ENCODE data around the gene AURKA. TPM values are rescaled to one million over a fixed set of nuclear protein-coding genes. Genes with fewer than 3 reads are reported as not detected.
"Not testable (repeated sequence)": the region's sequence is repeated elsewhere in the genome, so short reads cannot be mapped to it uniquely, and the experiment has no call there.

Gene AURKA
- polyA plus RNA-seq, 1 donor from 2014 or later = 0.95 TPM

DNA sequence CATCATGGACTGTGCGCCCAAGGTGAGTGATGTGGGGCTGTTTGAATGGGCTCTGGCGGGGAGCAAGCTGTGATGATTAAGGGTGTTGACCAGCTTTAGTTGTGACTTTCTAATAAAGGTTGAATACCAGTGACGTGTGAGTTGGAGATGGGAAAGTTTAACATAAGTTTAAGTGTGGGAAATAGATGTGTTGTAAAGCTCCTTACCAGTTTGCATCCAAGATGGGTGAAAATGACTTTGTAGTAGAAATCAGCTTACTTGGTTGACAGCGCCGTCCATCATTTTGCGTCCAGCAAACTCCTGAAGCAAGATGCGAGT, 20.4 kb upstream of the AURKA start:
- Mint-ChIP-seq H3K9me3 (no peaks in the 10 kb centered on the region), H3K4me3 (peak overlapping the region in 3 of 4 donors; percentile 30 to 54 (median 48)), H3K27me3 (no peaks in the 10 kb centered on the region), H3K36me3 (peaks cover 3% of the 10 kb centered on the region), H3K27ac (peak overlapping the region in 2 of 3 donors; percentile 41 to 63), H3K4me1 (peaks cover 8 to 11% (median 10%) of the 10 kb centered on the region in 3 donors)

DNA sequence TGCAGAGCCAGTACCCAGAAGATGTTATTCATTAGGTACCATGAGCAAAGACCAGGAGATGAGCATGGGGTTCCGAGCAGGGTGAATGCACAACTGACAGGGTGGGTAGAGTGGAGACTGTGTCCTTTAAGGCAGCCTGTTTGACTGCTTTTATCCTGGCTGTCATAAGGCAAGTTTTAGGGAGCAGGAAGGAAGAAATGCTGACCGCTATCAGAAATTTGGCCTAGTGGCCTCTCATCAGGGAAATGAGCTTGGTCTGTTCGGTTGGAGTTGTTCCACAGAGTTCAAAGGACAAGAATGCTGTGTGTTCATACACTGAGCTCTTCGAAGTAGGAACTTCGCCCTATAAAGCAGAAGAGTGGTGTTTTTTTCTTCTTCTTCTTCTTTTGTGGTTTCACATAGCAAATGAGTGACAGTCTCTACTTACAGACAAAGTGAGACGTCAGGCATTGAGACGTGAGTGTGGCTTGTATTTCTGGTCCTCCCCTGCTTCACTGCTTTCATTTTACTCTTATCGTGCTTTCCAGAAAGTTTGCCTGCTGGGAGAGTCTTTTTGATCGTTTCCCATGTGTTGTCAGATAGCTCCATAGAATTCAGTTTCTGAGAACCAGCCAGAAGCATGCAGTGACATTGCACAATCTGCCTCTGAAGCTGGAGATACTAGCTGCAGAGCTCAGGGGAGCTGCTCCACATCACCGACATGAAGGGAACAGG, 19.9 kb upstream of the AURKA start, which contains the start of gene CASS4:
CASS4 (plus strand) TSS at position 502 of the 714 bp plus-strand sequence; CDS start at position 701, 199 bp downstream.
- Mint-ChIP-seq H3K27me3 (no peaks in the 10 kb centered on the region), H3K4me3 (peak within 1 kb of the TSS in 3 of 4 donors; percentile 30 to 54 (median 48)), H3K36me3 (peaks cover 3% of the 10 kb centered on the region), H3K4me1 (peaks cover 8 to 11% (median 10%) of the 10 kb centered on the region in 3 donors), H3K27ac (peak within 1 kb of the TSS in 2 of 3 donors; percentile 41 to 63), H3K9me3 (no peaks in the 10 kb centered on the region)

DNA sequence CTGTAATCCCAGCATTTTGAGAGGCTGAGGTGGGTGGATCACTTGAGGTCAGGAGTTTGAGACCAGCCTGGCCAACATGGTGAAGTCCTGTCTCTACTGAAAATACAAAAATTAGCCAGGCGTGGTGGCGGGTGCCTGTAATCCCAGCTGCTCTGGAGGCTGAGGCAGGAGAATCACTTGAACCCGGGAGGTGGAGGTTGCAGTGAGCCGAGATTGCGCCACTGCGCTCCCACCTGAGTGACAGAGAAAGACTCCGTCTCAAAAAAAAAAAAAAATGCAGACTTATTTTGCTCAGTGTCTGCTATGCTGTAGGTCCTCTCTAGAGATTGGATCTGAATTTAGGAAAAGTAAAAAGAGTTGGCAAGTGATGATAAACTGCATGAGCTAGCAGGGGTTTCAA, 19.3 kb upstream of the AURKA start:
- peaks cover 8 to 11% (median 10%) of the 10 kb centered on the region in 3 donors for H3K4me1 Mint-ChIP-seq
- H3K4me3 Mint-ChIP-seq, H3K27me3 Mint-ChIP-seq, H3K36me3 Mint-ChIP-seq, H3K27ac Mint-ChIP-seq, H3K9me3 Mint-ChIP-seq: not testable (repeated sequence)

DNA sequence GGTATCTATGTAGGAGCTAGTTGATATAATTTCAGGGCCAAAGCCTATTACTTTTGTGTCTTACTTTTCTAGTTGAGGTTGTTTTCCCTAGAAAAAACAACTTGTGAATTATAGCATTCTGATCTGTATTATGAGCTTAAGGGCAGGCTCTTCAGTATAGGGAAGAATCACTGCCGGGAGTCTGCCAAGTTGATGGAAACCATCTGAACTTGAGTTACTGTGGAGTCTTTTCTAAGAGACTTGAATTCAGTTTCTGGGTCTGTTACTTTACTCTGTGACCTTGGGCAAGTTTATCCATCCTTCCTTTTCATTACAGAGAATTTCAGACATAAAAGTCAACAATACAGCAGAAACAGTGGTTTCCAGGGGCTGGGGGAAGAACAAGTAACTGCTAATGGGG, 17.9 kb upstream of the AURKA start:
- peaks cover 9% of the 10 kb centered on the region for H3K36me3 Mint-ChIP-seq
- no peaks in the 10 kb centered on the region for H3K9me3 Mint-ChIP-seq
- H3K4me1 Mint-ChIP-seq = peaks cover 8 to 13% (median 10%) of the 10 kb centered on the region in 3 donors
- no peak overlapping the region for H3K27ac Mint-ChIP-seq
- H3K4me3 Mint-ChIP-seq = no peak overlapping the region
- H3K27me3 Mint-ChIP-seq = no peaks in the 10 kb centered on the region

DNA sequence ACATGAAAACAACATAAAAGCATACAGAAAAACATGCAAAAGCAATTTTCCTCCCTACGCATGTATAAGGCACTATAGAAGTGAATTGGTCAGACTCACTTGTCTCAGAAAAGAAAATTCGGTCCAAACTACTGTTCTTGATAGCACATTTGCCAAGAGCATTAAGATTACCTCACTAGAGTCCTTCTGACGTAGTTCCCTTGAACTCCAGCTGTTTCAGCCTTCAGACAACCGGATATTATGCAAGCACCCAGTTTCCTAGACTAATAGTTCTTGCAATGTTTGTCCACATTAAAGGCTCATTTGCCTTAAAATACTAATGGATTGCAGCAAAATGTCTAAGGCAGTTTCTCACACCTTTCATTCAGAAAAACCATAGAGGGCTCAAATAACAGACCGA, 17.5 kb upstream of the AURKA start:
- H3K27ac Mint-ChIP-seq = no peak overlapping the region
- no peak overlapping the region for H3K4me3 Mint-ChIP-seq
- peaks cover 8 to 13% (median 10%) of the 10 kb centered on the region in 3 donors for H3K4me1 Mint-ChIP-seq

DNA sequence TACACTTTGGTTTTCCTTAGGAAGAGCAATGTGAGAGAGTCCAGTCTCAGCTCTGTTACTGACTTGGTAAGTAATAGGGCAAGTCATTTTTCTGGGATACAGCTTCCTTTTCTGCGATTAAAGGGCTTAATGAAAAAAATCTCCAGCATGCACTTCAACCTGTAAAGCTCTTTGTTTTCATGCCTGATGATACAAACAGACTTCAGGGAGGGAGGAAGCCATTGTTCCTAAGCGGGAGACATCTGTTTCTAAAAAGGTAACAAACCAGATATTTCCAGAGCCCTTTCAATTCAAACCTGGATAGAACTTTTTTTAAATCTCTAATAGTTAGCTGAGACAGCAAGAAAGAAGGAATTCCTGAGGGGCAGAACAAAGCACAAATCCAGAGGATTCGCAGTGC, 14.9 kb upstream of the AURKA start:
- no peaks in the 10 kb centered on the region for H3K27me3 Mint-ChIP-seq
- H3K27ac Mint-ChIP-seq = no peak overlapping the region
- H3K4me3 Mint-ChIP-seq = no peak overlapping the region
- no peaks in the 10 kb centered on the region for H3K9me3 Mint-ChIP-seq
- peaks cover 6 to 8% (median 7%) of the 10 kb centered on the region in 3 donors for H3K4me1 Mint-ChIP-seq
- H3K36me3 Mint-ChIP-seq = peaks cover 17% of the 10 kb centered on the region

More for the DNA sequence above, 17.5 kb upstream of the AURKA start:
- H3K36me3 Mint-ChIP-seq = peaks cover 11% of the 10 kb centered on the region
- no peaks in the 10 kb centered on the region for H3K27me3 Mint-ChIP-seq
- no peaks in the 10 kb centered on the region for H3K9me3 Mint-ChIP-seq

DNA sequence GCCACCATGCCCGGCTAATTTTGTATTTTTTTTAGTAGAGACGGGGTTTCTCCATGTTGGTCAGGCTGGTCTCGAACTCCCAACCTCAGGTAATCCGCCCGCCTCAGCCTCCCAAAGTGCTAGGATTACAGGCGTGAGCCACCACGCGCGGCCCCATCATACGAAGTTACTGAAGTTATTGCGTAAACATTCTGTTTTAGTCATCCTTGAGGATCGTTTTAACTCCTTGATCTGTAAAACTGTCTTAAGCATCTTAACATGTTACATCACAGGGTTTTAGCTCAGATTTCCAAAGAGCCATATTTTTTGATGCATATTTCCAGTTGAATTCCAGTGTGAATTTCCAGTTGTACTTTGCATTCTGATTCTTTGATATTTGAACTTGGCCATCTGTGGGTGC, 13.3 kb upstream of the AURKA start:
- H3K9me3 Mint-ChIP-seq, H3K27ac Mint-ChIP-seq, H3K27me3 Mint-ChIP-seq, H3K4me3 Mint-ChIP-seq, H3K4me1 Mint-ChIP-seq: not testable (repeated sequence)
- peaks cover 17% of the 10 kb centered on the region for H3K36me3 Mint-ChIP-seq

DNA sequence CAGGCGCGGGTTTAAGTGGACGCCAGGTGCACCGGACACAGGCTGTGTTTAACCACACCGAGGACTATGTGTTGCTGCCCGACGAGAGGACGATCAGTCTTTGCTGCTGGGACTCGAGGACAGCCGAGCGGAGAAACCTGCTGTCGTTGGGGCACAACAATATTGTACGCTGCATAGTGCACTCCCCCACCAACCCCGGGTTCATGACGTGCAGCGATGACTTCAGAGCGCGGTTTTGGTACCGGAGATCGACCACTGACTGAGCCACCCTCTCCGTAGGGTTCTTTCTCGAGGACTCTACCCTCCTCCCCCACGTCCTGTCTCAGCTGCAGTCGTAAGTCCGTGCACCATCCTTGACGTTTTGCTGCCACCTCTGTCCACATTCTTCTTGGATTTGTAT, 11.4 kb upstream of the AURKA start:
- H3K27me3 Mint-ChIP-seq = no peaks in the 10 kb centered on the region
- H3K27ac Mint-ChIP-seq = no peak overlapping the region
- no peaks in the 10 kb centered on the region for H3K9me3 Mint-ChIP-seq
- no peak overlapping the region for H3K4me3 Mint-ChIP-seq
- peaks cover 19% of the 10 kb centered on the region for H3K36me3 Mint-ChIP-seq
- peaks cover 5 to 6% (median 6%) of the 10 kb centered on the region in 3 donors for H3K4me1 Mint-ChIP-seq

DNA sequence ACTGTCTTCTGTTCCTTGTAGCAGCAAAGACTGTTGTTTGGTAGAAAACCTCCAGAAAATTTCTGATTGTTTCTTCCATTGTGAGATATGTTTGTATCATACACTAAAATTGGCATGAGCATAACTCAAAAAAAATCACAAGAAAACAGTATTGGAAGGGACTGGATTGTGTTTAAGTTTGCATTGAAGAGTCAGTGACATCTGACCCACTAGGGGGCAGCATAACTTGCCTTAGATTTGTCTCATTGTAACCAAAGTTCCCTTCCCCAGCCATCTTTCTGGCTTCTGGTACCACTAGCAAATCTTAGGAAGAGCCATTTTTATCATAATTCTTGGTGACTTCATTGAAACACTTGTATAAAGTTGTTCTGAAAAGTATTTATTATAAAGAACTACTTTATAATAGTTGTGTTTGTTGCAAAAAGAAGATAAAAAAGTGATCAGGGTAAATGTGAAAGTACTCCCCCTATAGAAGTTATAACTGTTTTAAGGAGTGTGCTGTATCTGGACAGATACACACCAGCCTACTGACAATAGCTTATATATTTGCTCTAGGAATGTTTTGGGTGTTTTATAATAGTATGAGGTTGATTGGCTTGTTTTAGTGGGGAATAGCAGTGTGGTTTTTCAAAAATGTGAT, 8.1 kb upstream of the AURKA start:
- H3K36me3 Mint-ChIP-seq = peaks cover 19% of the 10 kb centered on the region
- H3K27ac Mint-ChIP-seq = no peak overlapping the region
- H3K27me3 Mint-ChIP-seq = no peaks in the 10 kb centered on the region
- peaks cover 4 to 6% (median 6%) of the 10 kb centered on the region in 3 donors for H3K4me1 Mint-ChIP-seq
- no peaks in the 10 kb centered on the region for H3K9me3 Mint-ChIP-seq
- H3K4me3 Mint-ChIP-seq = no peak overlapping the region

DNA sequence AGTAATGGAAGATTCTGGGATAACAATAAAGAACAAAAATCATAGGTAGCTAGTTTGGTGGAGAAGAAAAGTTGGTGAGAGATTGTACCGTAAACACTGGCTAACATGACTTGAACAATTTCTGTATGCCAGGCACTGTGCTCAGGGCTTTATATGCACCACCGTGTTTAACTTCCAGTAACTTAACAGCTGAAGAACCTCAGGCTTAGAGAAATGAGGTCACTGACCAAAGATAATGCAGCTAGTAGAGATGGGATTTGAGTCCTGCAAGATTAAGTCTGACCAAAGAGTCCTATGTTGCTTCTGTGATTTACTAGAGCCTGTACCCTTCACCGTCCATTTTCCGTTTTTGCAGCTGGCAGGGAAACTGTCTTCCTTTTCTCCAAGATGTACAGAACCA, 3.2 kb upstream of the AURKA start:
- peaks cover 16% of the 10 kb centered on the region for H3K36me3 Mint-ChIP-seq
- peak overlapping the region in 2 of 4 donors; percentile 1 to 16 for H3K4me3 Mint-ChIP-seq
- H3K9me3 Mint-ChIP-seq = no peaks in the 10 kb centered on the region
- H3K27ac Mint-ChIP-seq = no peak overlapping the region
- peaks cover 9 to 24% (median 19%) of the 10 kb centered on the region in 3 donors for H3K4me1 Mint-ChIP-seq
- H3K27me3 Mint-ChIP-seq = no peaks in the 10 kb centered on the region

DNA sequence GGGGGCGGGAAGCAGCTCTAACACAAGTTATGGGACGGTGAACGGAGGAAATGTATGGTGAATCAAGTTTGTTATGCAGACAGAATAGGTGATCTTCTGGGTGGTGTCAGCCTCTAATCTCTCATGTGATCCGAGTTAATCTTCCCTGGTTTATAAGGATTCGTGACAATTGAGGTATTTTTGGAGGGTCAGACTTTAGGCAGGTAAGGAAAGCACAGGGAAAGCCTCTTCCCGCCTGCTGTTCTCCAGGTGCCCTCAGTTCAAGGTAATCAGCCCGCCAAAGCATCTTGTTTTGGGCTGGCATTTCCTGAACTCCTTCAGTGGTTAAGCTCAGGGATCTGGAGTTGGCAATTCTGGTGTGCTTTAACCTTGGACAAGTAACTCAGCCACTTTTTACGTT, 1.6 kb upstream of the AURKA start:
- Mint-ChIP-seq H3K4me1 (peaks cover 5 to 22% (median 21%) of the 10 kb centered on the region in 3 donors), H3K27ac (no peak overlapping the region), H3K36me3 (peaks cover 17% of the 10 kb centered on the region), H3K4me3 (no peak overlapping the region), H3K9me3 (no peaks in the 10 kb centered on the region), H3K27me3 (no peaks in the 10 kb centered on the region)

DNA sequence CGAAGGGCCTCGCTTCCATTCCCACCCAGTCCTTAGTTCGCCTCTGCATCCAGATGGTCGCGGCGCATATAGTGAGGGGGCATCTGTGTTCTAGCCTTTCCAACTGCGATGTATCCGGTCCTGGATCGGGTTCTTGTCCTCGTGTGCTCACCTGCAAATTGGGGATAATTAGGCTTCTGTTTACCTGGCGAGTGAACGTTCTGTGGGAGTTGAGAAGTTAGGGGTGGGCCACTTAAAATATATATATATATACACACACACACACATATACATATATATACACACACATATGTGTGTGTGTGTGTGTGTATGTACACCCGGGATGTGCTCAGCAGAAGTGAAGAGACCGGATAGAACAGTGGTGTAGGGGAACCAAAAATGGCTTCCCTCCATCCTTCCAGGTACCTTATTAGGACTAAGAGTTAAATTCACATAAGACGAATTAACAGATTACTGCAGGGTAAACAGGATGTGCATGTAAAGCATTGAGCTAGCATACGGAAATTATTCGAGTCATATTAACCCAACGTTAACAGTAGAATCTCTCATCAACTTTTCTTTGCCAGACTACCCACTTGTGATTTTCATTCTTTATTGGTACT, 967 bp upstream of the AURKA start:
- Mint-ChIP-seq H3K27ac (peak overlapping the region in 1 of 3 donors; percentile 46), H3K9me3 (no peaks in the 10 kb centered on the region), H3K4me1 (peaks cover 5 to 22% (median 21%) of the 10 kb centered on the region in 3 donors), H3K27me3 (no peaks in the 10 kb centered on the region), H3K4me3 (no peak overlapping the region), H3K36me3 (peaks cover 17% of the 10 kb centered on the region)

DNA sequence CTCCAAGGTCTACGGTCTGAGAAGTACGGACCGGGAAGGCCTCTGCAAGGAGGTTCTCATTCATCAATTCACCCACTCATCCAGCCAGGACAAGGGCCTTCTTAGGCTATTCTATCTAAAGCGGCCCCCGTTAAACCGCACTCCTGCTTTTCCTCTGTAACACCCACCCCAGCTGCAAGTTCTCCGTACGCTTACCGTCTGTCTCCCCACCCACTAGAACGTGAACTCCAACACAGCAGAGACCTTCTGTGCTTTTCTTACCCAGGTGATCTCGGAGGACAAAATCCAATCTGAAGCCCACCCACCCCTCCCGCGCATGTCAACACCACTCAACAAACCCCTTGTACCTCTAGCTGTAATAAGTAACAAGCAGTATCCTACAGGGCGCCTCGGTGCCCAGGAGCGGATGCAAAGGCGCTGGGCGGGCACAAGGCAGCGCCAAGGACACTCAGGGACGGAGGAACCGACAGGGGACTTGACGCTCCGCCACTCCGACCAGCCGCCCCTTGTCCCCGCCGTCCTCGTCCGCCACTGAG, 351 bp downstream of the AURKA start:
- Mint-ChIP-seq H3K27ac (no peak overlapping the region), H3K27me3 (no peaks in the 10 kb centered on the region), H3K36me3 (peaks cover 8% of the 10 kb centered on the region), H3K9me3 (no peaks in the 10 kb centered on the region), H3K4me1 (peaks cover 5 to 22% (median 21%) of the 10 kb centered on the region in 3 donors), H3K4me3 (no peak overlapping the region)

DNA sequence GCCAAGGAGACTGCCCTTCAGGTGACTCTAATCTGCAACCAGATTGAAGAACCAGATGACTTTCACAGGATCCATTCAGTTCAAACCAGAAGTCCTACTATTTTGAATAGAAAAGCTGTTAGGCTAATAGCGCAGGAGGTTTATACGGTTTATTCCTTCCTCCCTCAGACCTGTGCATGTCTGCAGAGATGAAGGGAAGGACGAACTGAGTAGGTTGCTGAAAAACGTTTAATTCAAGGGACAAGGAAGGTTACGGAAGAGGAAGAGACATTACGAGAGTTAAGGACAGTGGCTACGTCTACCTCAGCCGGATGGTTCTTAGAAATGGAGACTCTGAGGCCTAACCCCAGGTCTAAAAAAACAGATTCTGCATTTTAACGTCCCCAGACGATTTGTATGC, 978 bp downstream of the AURKA start:
- Mint-ChIP-seq H3K9me3 (no peaks in the 10 kb centered on the region), H3K4me1 (peaks cover 5 to 22% (median 21%) of the 10 kb centered on the region in 3 donors), H3K4me3 (no peak overlapping the region), H3K36me3 (peaks cover 11% of the 10 kb centered on the region), H3K27ac (no peak overlapping the region), H3K27me3 (no peaks in the 10 kb centered on the region)

DNA sequence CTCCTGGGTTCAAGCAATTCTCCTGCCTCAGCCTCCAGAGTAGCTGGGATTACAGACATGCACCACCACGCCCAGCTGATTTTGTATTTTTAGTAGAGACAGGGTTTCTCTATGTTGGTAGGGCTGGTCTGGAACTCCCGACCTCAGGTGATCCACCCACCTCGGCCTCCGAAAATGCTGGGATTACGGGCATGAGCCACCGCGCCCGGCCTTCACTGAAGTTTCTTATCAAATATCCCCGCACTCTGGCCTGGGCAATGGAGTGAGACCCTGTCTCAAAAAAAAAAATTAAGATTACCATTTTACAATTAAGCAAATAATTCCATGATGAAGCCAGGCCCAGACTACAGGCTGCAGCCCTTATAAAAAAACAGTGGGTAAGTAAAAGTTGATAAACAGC, 1.6 kb downstream of the AURKA start:
- H3K27me3 Mint-ChIP-seq, H3K9me3 Mint-ChIP-seq, H3K27ac Mint-ChIP-seq, H3K4me3 Mint-ChIP-seq: not testable (repeated sequence)
- Mint-ChIP-seq H3K36me3 (peaks cover 11% of the 10 kb centered on the region), H3K4me1 (peaks cover 5 to 22% (median 21%) of the 10 kb centered on the region in 3 donors)

All from IgD-negative memory B cell (primary cell).